Activated T-helper 1 cell treated with Interleukin-2 at 50 U/mL for 16 hours (primary cell): ENCODE results near the gene MADD.

Experiments
- DNase-seq: peaks from one replicate; pipeline ENCODE4 v3.0.0-alpha.2; 2020; ENCODE audit warnings: low read depth

Gene MADD

DNA sequence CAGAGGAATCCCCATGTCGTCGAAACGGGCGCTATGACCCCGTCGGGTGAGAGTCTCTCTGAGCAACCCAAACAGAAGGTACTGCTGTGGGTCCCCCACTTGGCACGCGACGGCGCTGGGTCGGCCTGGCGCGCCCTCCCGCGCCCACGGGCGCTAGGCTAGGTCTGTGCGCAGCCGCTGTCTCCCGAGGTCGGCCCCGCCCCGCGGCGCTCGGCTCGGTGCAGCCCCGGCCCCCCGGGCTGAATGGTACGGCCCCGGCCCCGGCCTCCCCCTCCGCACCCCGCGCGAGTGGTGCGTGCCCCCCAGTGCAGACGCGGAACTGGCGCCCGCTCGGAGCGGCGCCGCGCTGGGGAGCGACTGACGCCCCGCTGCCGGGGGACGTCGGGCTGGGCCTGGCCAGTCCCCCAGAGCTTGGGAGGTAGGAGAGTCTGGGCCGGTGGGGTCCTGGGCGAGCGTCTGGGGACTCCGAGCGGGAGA lies at the start of gene MADD:
MADD (plus strand) TSS at position 305 of the 477 bp plus-strand sequence.
- DNase-seq, result peak; percentile 92

DNA sequence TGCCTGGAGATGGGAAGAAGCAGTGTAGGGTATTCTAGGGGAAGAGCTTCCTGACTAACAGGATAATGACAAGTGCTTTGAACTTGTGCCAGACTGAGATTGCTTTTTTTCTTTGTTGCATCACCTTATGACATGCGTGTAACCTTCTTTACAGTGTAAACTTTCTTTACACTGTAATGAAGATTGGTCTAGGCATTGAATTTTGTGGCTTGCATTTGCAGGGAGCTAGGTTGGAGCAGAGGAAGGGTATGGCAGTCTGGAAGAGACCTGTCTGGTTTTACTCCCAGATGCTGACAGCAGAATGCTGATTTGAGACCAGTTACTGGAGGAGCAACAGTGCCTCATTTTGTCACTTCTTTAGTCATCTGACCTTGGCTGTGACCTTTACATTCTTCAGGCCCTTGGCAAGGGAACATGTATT lies 49.5 kb upstream of the MADD start:
- DNase-seq, result no peak

DNA sequence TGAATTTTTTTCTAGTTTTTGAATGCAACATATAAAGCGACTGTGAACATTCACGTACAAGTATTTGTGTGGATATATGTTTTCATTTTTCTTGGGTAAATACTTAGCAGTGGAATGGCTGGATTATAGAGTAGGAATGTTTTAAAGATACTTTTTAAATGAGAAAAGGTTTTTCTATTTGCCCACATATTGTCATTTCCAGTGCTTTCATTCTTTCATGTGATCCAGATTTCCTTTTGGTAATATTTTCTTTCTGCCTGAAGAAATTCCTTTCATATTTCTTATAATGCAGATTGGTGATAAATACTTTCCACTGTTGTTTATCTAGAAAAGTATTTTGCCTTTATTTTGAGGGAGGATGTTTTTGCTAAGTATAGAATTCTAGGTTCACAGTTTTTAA lies 47.2 kb upstream of the MADD start:
- no peak for DNase-seq

DNA sequence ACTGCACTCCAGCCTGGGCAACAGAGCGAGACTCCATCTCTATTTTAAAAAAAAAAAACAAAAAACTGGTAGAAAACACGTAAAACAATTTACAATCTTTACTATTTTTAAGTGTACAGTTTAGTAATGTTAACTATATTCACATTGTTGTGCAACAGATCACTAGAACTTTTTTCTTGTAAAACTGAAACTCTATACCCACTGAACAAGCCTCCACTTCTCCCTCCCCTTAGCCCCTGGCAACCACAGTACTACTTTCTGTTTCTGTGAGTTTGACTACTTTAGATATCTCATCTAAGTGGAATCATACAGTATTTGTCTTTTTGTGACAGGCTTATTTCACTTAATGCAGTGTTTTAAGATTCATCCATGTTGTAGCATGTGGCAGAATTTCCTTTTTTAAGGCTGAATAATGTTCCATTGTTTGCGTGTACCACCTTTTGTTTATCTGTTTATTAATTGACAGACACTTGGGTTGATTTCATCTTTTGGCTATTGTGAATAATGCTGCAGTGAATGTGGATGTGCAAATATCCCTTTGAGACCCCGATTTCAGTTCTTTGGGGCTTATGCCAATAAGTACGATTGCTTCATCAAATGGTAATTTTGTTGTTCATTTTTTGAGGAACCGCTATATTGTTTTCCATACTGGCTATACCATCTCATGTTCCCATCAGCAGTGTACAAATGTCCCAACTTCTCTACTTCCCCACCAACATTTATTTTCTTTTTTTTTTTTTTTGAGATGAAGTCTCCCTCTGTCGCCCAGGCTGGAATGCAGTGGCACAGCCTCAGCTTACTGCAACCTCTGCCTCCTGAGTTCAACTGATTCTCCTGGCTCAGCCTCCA lies 44.2 kb upstream of the MADD start:
- DNase-seq, result no peak

DNA sequence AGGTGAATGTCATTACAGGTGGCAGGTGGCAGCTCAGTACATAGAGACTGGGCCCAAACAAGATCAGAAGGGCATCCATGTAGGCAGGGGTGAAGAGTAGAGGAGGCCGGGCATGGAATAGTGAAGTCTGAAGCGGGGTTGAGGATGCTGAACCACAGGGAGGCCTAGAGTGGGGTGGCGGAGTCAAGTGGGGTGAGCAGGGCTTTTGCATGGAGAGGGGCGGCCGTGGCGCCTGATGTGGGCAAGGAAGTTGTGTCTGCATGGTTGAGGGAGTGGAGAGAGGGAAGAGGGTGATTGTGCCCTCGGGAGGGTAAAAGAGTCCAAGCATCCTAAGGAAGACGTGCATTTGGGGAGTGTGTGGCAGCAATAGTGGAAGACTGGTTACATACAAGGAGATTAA lies 40.8 kb upstream of the MADD start:
- no peak for DNase-seq

DNA sequence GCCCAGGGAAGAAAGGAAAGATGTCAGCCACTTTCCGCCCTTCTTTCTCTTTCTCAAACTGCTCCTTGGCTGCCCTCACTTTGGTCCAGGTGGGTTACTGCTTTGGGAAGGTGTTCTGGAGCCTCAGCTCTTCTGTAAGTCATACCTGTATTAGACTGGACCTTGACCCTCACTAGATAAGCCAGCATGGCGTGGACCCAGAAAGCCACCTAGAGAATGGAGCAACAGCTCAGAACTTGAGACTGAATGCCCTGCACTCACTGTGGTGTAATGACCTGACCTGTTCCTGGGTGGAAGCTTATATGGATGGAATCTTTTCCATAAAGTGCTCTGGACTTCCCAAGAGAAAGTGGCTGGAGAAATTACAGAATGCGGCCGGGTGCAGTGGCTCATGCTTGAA lies 36.9 kb upstream of the MADD start:
- no peak for DNase-seq

DNA sequence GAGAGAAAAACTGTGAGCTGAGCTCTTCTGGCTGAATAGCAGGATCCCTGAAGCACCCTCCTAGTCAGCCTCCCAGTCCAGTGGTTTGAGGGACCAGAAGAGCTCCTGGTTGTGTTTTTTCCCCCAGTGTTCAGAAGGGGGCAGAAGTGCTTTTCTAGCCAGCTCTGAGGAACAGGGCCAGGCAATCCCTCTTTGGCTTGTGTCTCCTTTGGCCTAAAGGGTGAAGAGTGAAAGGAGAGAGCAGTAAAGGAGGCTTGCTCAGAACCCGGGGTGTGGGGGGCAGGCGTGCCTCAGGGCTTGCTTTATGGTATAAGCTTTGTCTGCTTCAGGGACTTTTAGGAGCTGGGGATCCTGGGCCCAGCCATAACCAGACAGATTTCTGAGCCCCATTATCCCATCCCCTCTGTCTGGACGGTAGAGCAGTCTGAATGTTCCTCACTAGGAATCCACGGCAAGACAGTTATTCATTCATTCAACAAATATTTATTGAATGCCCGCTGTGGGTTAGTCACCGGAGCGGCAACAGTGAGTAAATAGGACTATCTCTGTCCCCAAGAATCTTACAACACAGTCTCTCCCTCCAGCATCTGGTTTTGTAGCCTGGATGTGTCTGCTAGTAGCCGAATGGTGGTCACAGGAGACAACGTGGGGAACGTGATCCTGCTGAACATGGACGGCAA lies 35.8 kb upstream of the MADD start:
- DNase-seq, result no peak

DNA sequence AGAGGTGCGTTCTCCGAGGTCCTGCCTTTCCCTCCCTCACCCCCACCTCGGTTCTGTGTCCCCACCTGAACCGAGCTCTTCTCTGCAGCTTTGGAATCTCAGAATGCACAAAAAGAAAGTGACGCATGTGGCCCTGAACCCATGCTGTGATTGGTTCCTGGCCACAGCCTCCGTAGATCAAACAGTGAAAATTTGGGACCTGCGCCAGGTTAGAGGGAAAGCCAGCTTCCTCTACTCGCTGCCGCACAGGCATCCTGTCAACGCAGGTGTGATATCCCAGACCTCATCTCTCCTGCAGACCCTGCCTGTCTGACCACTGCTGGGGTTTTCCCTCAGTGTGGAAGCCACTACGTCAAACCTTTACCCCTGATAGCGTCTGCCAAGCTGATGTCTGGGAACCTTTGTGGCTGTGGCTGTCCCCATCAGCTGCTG lies 35.2 kb upstream of the MADD start:
- DNase-seq, result peak; percentile 44

DNA sequence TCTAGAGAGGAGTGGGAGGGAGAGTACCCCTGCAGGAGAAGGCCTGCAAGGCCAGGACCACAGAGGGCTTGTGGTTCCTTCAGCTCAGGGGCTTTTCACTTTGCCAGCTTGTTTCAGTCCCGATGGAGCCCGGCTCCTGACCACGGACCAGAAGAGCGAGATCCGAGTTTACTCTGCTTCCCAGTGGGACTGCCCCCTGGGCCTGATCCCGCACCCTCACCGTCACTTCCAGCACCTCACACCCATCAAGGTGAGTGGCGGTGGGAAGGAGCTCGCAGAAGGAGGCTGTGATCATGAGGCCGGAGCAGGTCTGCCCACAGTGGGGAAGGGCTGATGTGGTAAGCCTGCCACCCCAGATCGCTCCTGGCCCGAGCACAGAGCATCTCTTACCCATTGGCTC lies 34.8 kb upstream of the MADD start:
- no peak for DNase-seq

DNA sequence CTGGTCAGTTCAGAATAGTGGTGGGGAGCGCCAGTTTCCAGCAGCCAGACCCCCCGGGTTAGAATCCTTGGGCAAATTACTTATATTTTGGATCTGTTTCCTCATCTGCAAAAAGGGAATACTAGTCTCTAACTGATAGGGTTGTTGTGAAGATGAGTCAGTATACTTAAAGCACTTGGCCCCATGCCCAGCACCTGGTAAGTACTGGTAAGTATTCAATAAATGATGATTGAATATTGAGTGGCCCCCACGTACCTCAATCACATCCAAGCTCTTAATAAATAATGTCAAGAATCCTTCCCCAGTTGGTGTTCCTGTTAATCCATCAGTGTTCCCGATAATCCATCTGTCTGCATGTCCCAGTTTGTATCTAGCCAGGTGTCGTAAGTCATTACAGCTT lies 33.5 kb upstream of the MADD start:
- no peak for DNase-seq

DNA sequence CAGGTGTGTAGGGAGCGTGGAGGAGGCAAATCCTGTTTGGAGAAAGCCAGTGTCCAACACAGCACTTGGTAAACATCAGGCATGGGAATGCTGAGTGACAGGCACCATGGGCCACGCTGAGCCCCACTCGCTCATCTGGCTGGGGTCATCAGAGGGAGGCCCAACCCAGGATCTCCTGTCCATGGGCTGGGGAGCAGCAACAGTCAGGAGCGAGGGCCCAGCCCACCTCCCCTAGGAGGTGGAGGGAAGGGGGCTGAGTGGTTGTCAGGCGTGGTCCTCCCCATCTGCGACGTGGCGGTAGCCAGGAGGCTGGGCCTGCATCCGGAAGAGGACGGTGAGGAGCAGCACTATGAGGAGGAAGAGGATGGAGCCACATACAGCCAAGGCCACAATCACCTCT lies 30.1 kb upstream of the MADD start:
- no peak for DNase-seq

DNA sequence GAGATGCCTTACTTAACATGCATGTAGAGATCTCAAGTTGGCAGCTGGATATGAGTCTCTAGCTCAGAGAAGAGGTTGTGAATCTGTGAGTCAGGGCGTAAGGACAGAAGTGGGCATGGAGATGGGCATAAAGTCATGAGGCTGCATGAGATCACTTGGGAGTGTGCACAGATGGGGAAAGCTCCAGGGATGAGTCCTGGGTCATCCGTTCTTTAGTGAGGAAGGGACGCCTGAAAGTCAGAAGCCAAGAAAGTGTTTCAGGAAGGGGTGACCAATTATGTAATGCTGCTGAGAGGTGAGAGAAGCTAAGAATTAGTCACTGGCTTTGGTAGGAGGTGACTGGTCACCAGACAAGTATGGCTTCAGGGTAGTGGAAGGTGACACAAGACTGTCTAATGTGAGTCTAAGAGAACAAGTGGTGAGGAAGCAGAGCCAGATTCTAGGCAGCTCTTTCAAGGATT lies 28.1 kb upstream of the MADD start:
- no peak for DNase-seq

DNA sequence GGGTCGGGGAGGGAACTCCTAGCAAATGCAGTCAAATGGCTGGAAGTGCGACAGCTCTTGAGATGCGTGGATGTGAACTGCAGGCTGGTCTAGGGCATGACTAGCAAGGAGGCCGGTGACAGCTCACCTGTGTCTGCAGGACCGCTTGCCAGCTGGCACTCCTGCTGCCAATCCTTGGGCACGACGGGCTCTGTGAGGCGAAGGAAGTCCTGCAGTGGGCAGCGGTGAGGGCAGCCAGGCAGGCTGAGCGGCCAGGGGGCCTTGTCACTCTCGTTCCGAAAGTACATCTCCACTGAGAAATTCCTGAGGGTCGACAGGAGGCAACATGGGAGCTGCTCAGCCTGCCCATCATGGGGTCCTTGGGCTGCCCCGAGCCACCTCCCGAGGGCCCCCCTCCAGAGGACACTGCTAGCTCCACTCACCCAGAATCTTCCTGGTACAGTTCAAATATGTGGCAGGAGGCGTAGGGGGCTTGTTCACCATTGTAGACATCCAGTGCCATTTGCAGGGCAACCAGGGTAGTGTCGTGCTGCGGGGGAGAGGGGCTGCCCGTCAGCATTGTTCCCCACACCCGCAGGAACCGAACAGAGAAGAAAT lies 27.2 kb upstream of the MADD start:
- DNase-seq, result no peak

DNA sequence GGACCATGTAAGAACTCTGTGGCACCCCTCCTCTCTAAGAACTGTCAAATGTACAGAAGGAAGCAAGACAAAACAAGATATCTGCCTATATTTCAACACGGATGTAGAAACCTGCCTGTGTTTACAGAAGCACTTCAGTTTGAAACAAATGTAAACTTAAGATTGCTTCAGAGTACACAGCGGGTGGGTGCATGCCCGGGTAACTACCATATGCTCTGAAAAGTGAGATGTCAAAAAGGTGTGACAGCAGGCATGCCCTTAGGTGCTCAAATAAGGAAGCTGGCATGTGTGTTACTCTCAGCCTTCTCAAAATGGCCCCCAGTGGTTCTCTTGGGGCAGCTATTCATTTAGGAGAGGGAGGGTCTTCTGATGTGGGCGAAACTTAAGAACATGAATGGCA lies 26.5 kb upstream of the MADD start:
- DNase-seq, result no peak

DNA sequence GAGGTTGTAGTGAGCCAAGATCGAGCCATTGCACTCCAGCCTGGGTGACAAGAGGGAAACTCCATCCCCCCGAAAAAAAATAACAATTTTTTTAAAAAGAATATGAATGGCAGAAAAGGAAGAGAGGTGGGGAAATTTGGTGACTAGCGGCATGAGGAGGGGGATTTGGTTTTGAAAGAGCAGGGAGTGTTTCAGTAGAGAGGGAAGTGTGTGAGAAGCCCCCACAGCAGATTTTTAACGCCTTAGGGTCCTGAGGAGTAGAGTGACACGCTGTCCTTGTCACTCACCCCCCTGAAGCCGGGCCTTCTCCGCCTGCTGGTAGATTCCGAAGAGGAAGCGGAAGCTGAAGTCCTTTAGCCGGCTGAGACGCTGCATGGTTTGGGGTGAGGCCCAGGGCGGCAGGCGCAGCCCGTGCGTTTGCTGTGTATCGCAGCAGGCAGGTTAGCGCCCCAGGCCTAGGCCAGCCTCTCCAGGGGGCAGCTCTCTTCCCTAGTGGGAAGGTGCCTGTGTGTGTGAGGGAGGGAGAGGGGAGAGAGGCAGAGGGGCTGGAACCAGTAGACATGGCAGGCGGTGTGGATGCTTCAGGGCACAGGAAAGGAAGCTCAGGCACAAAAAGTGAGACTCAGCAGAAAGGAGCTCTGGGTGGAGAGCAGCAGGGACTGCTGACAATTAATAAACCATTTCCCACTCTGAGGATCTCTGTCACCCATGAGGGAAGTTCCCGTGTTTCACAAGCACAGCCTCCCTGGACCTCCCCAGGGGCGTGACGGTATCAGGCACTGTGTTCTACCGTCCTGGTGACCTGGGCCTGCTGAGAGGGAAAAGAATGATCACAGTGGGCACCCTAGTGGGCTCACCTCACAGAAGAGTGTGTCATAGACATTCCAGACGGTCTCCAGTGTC lies 25.2 kb upstream of the MADD start:
- no peak for DNase-seq

DNA sequence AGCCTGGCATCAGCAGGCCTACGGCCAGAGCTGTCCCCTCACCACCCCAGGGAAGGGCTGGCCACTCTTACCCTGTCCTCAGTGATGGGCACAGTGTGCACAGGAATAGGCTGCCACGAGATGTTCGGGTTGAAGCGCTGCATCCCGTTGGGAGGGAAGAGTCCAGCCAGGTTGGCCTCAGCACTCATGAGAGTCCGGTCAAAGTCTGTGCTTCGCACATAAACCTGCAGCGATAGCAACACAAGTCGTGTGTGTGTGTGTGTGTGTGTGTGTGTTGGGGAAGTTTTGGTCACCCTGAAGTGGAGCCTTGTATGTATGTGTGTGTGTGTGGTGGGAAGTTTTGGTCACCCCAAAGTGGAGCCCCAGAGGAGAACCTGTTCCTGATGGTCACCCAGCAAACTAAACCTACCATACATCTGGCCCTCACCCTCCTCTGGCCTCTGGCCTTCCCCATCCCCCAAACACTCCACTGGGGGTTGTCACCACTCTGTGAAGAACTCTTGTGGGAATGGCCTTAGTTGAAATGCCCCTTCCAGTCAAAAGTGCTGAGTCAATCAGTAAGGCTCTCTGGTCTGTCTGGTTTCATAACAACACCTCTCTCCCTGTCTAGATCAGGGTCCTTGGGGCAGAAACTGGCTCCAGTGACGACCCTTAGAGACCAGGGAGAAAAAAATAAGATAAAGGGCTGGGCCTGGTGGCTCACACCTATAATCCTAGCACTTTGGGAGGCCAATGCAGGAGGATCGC lies 24.1 kb upstream of the MADD start:
- no peak for DNase-seq

DNA sequence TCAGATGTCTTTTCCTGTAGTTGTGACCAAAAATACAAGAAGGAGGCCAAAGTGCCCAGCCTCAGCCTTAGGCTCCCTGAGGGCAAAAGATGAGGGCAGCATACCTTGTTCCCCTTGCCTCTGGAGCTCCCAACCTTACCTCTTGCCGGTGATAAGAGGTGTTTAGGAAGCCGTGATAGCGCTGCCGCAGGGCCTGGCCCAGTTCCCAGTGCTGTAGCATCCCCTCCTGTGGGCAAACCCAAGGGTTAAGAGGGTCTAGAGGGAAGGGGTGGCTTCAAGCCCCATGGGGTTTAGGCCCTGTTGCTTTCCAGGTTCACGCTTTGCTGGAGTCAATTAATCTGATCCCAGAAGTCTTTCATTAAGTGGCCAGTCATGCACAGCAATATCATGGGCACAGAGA lies 22.4 kb upstream of the MADD start:
- no peak for DNase-seq

DNA sequence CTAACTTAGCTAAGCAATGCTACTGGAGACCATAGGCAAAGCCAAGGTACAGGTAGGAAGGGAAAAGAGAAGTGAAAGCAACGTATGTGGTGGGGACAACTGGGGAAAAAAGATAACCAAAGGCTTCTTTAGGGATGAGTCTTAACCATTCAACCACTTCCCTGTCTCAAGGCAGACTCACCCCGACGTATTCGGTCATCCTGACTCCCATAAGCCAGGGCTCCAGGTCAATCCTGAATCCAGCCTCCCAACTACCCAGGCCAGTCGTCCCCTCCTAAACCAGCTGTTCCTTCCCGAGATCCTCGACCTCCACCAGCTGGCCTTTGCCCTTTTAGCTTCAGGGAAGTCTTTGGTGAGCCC lies 21.6 kb upstream of the MADD start:
- DNase-seq, result no peak

DNA sequence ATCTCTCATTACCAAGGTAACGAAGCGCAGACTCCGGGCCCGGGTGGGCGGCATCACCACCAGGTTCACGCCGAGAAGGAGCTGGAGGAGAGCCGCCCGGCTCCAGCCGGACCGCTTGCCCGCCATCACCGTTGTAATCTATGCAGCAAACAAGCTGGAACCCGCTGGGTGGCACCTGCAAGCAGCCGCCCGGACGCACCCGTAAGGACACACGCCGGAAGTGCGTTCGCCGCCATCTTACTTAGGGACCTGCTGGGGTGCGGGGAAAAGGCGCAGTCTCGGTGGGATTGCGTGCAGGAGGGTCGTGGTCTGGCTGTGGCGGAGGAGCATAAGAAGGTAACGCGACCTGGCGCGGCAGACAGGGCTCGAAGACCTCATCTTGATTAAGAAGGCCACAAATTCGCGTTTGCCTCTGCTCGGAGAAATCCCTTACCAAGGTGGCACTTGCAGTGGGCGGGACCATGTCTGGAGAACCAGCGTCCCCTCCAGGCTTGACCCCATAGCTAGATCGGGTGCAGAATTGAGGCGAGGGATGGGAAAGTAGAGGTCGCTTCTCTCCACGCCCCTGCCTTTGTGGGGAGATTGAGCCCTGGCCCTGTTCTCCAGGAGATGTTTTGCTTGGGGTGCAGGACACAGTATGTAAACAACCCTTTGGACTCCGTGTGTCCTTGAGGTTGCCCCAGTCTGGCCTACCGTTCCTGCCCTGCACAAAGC lies 21.1 kb upstream of the MADD start, which contains the start of gene ACP2:
ACP2 (minus strand) TSS at position 151 of the 714 bp plus-strand sequence; CDS start at position 126, 25 bp downstream.
- DNase-seq, result peak; percentile 72

DNA sequence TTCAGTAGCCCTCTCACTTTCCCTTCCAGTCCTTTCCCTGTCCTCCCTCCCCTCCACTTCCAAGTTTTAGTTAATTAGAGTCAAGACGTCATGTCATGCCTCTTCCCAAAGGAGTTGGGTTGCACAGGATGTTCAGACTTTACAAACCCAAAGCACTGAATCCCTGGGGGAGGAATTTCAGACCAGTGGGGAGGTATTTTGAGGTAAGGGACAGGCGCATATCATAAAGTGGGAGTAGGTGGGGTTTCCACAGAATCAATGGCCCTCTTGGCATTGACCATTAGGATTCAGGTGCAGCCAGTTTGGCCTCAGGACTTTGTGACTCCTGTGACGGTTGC lies 20.6 kb upstream of the MADD start:
- no peak for DNase-seq

DNA sequence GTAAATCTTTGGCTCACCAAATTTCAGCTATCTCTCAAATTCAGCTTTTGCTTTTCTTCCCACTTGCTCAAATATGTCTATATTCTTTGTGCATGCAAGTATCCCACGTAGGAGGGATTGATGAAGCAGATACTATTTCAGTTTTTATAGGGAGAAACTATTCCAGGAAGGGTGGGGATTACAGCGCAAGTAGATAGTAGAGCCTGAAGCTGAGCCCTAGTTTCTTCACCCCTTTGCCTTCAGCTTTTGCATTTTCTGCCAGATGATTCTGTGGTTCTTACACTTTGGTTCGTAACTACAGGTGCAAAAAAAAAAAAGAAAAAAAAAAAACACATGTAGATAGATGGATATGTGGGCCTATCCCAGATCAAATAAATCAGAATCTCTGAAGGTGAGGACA lies 18.2 kb upstream of the MADD start:
- no peak for DNase-seq
